IMR-90 (cell line): ENCODE data around the gene MTCP1.

Source experiments
- BHLHE40 ChIP-seq: fragments of 150-350 bp; IDR thresholded peaks from 2 replicates; pipeline ENCODE4 v1.6.1; 2016; ENCODE audit warnings: mild to moderate bottlenecking, low read depth, low read length
- CEBPB ChIP-seq: IDR thresholded peaks from 2 replicates; pipeline ENCODE4 v1.6.1; 2012; ENCODE audit warnings: low read depth, low read length, improper control_type of control experiment
- CHD1 ChIP-seq: IDR thresholded peaks from 2 replicates; pipeline ENCODE4 v1.6.1; 2012; ENCODE audit warnings: low read depth, low read length, improper control_type of control experiment
- CTCF ChIP-seq: conservative IDR thresholded peaks from 2 replicates; pipeline ENCODE4 v1.5.1; 2012; ENCODE audit warnings: mild to moderate bottlenecking, low read depth, low read length, improper control_type of control experiment
- MAZ ChIP-seq: IDR thresholded peaks from 2 replicates; pipeline ENCODE4 v1.6.1; 2012; ENCODE audit warnings: low read depth, mild to moderate bottlenecking, low read length, improper control_type of control experiment, moderate library complexity, borderline replicate concordance
- POLR2A ChIP-seq: IDR thresholded peaks from 2 replicates; pipeline ENCODE4 v1.6.1; 2012; ENCODE audit warnings: mild to moderate bottlenecking, low read depth, low read length
- RAD21 ChIP-seq: IDR thresholded peaks from 2 replicates; pipeline ENCODE4 v1.6.1; 2012; ENCODE audit warnings: low read length, improper control_type of control experiment
- RCOR1 ChIP-seq: IDR thresholded peaks from 2 replicates; pipeline ENCODE4 v1.6.1; 2012; ENCODE audit warnings: mild to moderate bottlenecking, low read length, improper control_type of control experiment; ENCODE audit not compliant: insufficient replicate concordance
- SMC3 ChIP-seq: fragments of 150-350 bp; IDR thresholded peaks from 2 replicates; pipeline ENCODE4 v1.6.1; 2016; ENCODE audit warnings: low read depth, mild to moderate bottlenecking, antibody characterized with exemption, low read length, moderate library complexity

DNA sequence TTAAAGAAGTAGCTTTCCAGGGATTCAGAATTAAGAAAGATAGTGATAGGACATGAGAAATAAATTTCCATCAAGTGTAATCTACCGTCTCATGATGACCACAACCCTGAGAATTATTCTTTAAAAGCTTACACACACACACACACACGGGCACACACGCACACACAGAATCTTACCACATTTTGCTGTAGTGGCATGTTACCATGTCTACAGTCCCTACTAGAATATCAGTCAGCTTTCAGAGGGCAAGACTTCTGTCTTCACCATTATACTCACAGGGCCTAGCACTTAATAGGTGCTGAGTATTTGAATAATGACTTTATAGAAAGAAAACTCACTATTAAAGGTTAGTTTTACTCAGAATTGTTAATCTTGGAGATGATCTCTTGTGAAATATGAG lies 15.4 kb downstream of the MTCP1 start:
- TF ChIP-seq CTCF (no peak), BHLHE40 (no peak), POLR2A (no peak), SMC3 (no peak), CHD1 (no peak), RAD21 (no peak), MAZ (no peak), CEBPB (no peak), RCOR1 (no peak)
